H9 (cell line): Measurements from ENCODE around the gene CDKL5. TPM values are rescaled to one million over a fixed set of nuclear protein-coding genes. Genes with fewer than 3 reads are reported as not detected.

Experiments used
- DNase-seq: peaks from one replicate; pipeline ENCODE4 v3.0.0-alpha.2; 2017
- H2AFZ ChIP-seq: one replicate; pipeline ENCODE4 v1.6.1; 2013; ENCODE audit warnings: mild to moderate bottlenecking, low read length, control low read depth, moderate library complexity
- H2AK5ac ChIP-seq: 2 replicates; pipeline ENCODE4 v1.6.1; 2013; ENCODE audit warnings: low read length, control low read depth, mixed read lengths; ENCODE audit not compliant: insufficient read length
- H2BK120ac ChIP-seq: one replicate; pipeline ENCODE4 v1.6.1; 2013; ENCODE audit warnings: low read depth, mild to moderate bottlenecking, low read length, control low read depth, inconsistent platforms; ENCODE audit not compliant: poor library complexity, severe bottlenecking
- H2BK12ac ChIP-seq: 2 replicates; pipeline ENCODE4 v1.6.1; 2013; ENCODE audit warnings: low read length, control low read depth, mixed read lengths, low read depth; ENCODE audit not compliant: insufficient read length
- H2BK15ac ChIP-seq: 2 replicates; pipeline ENCODE4 v1.6.1; 2013; ENCODE audit warnings: low read depth, low read length, control low read depth
- H2BK20ac ChIP-seq: one replicate; pipeline ENCODE4 v1.6.1; 2013; ENCODE audit warnings: low read depth, mild to moderate bottlenecking, low read length, control low read depth, inconsistent platforms; ENCODE audit not compliant: poor library complexity, severe bottlenecking
- H2BK5ac ChIP-seq: 2 replicates; pipeline ENCODE4 v1.6.1; 2013; ENCODE audit warnings: low read length, control low read depth, mixed read lengths; ENCODE audit not compliant: insufficient read length
- H3K14ac ChIP-seq: 2 replicates; pipeline ENCODE4 v1.6.1; 2013; ENCODE audit warnings: low read length, control low read depth; ENCODE audit not compliant: insufficient read depth
- H3K18ac ChIP-seq: 2 replicates; pipeline ENCODE4 v1.6.1; 2013; ENCODE audit warnings: low read depth, mild to moderate bottlenecking, mixed read lengths, low read length, control low read depth; ENCODE audit not compliant: insufficient read length
- H3K23ac ChIP-seq: 2 replicates; pipeline ENCODE4 v1.6.1; 2013; ENCODE audit warnings: low read length, control low read depth, mixed read lengths, low read depth; ENCODE audit not compliant: insufficient read length
- H3K23me2 ChIP-seq: 2 replicates; pipeline ENCODE4 v1.6.1; 2013; ENCODE audit warnings: low read depth, mild to moderate bottlenecking, mixed read lengths, low read length, control low read depth; ENCODE audit not compliant: insufficient read length, poor library complexity, severe bottlenecking
- H3K27ac ChIP-seq: 2 replicates; pipeline ENCODE4 v1.5.1; 2013; ENCODE audit warnings: low read length, control low read depth, mixed read lengths, low read depth; ENCODE audit not compliant: insufficient read length
- H3K27me3 ChIP-seq: 2 replicates; pipeline ENCODE4 v1.6.1; 2013; ENCODE audit warnings: low read length, control low read depth, inconsistent platforms; ENCODE audit not compliant: insufficient read depth
- H3K4ac ChIP-seq: 2 replicates; pipeline ENCODE4 v1.6.1; 2013; ENCODE audit warnings: low read depth, mild to moderate bottlenecking, control low read depth, inconsistent platforms, low read length, moderate library complexity
- H3K4me1 ChIP-seq: 2 replicates; pipeline ENCODE4 v1.6.1; 2013; ENCODE audit warnings: low read length, control low read depth, inconsistent platforms; ENCODE audit not compliant: insufficient read depth
- H3K4me2 ChIP-seq: 2 replicates; pipeline ENCODE4 v1.6.1; 2013; ENCODE audit warnings: low read length, control low read depth, mixed read lengths; ENCODE audit not compliant: insufficient read length, insufficient read depth
- H3K56ac ChIP-seq: 2 replicates; pipeline ENCODE4 v1.6.1; 2013; ENCODE audit warnings: low read depth, mild to moderate bottlenecking, mixed read lengths, low read length, control low read depth; ENCODE audit not compliant: insufficient read length
- H3K79me1 ChIP-seq: 2 replicates; pipeline ENCODE4 v1.6.1; 2013; ENCODE audit warnings: low read depth, mild to moderate bottlenecking, moderate library complexity, low read length, control low read depth, inconsistent platforms; ENCODE audit not compliant: insufficient read depth, poor library complexity, severe bottlenecking
- H3K79me2 ChIP-seq: 2 replicates; pipeline ENCODE4 v1.6.1; 2013; ENCODE audit warnings: low read length, control low read depth, inconsistent platforms; ENCODE audit not compliant: insufficient read depth
- H3K9ac ChIP-seq: 2 replicates; pipeline ENCODE4 v1.6.1; 2013; ENCODE audit warnings: low read length, control low read depth, mixed read lengths; ENCODE audit not compliant: insufficient read length; ENCODE audit errors: extremely low read depth
- H3K9me3 ChIP-seq: one replicate; pipeline ENCODE4 v1.6.1; 2013; ENCODE audit warnings: low read depth, low read length, inconsistent platforms; ENCODE audit not compliant: control insufficient read depth
- H3T11ph ChIP-seq: one replicate; pipeline ENCODE4 v1.6.1; 2013; ENCODE audit warnings: mild to moderate bottlenecking, low read length, control low read depth, inconsistent platforms
- H4K20me1 ChIP-seq: one replicate; pipeline ENCODE4 v1.6.1; 2013; ENCODE audit not compliant: control insufficient read depth, insufficient read length, insufficient read depth
- H4K5ac ChIP-seq: 2 replicates; pipeline ENCODE4 v1.6.1; 2013; ENCODE audit warnings: low read depth, mild to moderate bottlenecking, mixed read lengths, low read length, control low read depth; ENCODE audit not compliant: insufficient read length
- H4K8ac ChIP-seq: replicated peaks from 2 replicates; pipeline ENCODE4 v1.6.1; 2013; ENCODE audit warnings: low read length, control low read depth, mixed read lengths, low read depth; ENCODE audit not compliant: insufficient read length
- H4K91ac ChIP-seq: 2 replicates; pipeline ENCODE4 v1.6.1; 2013; ENCODE audit warnings: low read depth, mild to moderate bottlenecking, moderate library complexity, mixed read lengths, low read length, control low read depth; ENCODE audit not compliant: insufficient read length
- H3K27ac Mint-ChIP-seq, 3 experiments: 2 replicates in 2 of 3; 3 replicates in 1 of 3; pipeline ENCODE4 v1.8.0; 2020 to 2021; ENCODE audit warnings: mixed read lengths in 3 of 3, mild to moderate bottlenecking in 1 of 3, moderate library complexity in 1 of 3
- H3K27me3 Mint-ChIP-seq: 2 replicates; pipeline ENCODE4 v1.8.0; 2021; ENCODE audit warnings: low read depth, mild to moderate bottlenecking, moderate library complexity, mixed read lengths
- H3K36me3 Mint-ChIP-seq, 3 experiments: 2 replicates in 2 of 3; 3 replicates in 1 of 3; pipeline ENCODE4 v1.8.0; 2020 to 2021; ENCODE audit warnings: low read depth in 3 of 3, mixed read lengths in 3 of 3; ENCODE audit not compliant: insufficient read depth in 1 of 3
- H3K4me1 Mint-ChIP-seq, 2 experiments: 2 replicates each; pipeline ENCODE4 v1.8.0; 2020; ENCODE audit warnings: mixed read lengths in 2 of 2
- H3K4me3 Mint-ChIP-seq, 2 experiments: 2 replicates in 1 of 2; 3 replicates in 1 of 2; pipeline ENCODE4 v1.8.0; 2020 to 2021; ENCODE audit warnings: mild to moderate bottlenecking in 2 of 2, mixed read lengths in 2 of 2, moderate library complexity in 1 of 2
- H3K9me3 Mint-ChIP-seq, 2 experiments: 2 replicates in 1 of 2; 3 replicates in 1 of 2; pipeline ENCODE4 v1.8.0; 2020; ENCODE audit warnings: mild to moderate bottlenecking in 2 of 2, mixed read lengths in 2 of 2, moderate library complexity in 1 of 2
- WGBS: extraction: QIAGEN DNeasy Blood & Tissue Kit; methylation state at CpG from one replicate; pipeline ENCODE4 v1.1.7; 2013; ENCODE audit warnings: missing lambda C conversion rate, low lambda C conversion rate, mixed read lengths; ENCODE audit not compliant: insufficient read length; ENCODE audit errors: extremely low coverage; 5-methylcytosine and 5-hydroxymethylcytosine counted together
- total RNA-seq: library from RNA; stranded (reverse); gene quantifications from 2 replicates; pipeline ENCODE4 v1.2.1, GENCODE V29; 2021
- TF ChIP-seq, protein P1 (sequence below): fragments of 200-600 bp; sonication (generic); conservative IDR thresholded peaks from 3 replicates; pipeline ENCODE4 v1.8.0; 2021; ENCODE audit warnings: antibody characterized with exemption, mild to moderate bottlenecking

CDKL5 gene
- total RNA-seq, 1 experiment from 2014 or later: 19.5 TPM

DNA sequence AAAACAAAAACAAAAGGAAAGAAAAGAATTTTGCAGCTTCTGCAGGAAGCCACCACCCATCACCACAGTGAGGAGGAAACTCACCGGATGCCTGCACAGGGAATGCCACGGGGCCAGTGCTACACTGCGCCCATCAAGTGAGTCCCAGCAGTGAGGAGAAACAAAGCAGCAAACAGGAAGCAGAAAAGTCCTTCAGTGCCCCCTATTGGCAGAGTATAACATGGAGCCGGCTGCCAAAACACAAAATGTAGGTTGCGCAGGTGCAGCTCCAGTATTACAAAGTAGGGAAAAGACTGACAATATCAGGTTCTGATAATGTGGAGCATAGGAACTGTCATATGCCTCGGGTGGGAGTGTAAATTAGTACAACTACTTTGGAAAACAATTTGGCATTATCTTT, 47.6 kb upstream of the CDKL5 start:
- H3T11ph ChIP-seq: no peak overlapping the region
- H3K14ac ChIP-seq: no peak overlapping the region
- H3K9me3 ChIP-seq: peaks cover 20% of the 10 kb centered on the region
- no peak overlapping the region for H2AK5ac ChIP-seq
- no peak overlapping the region for H2BK20ac ChIP-seq
- Mint-ChIP-seq H3K36me3 (peaks cover 0 to 5% (median 0%) of the 10 kb centered on the region in 3 experiments; a peak in 2 of 7 replicates), H3K27me3 (peaks cover 5% of the 10 kb centered on the region; the same call in 1 of the 2 replicates), H3K4me3 (no peak overlapping the region), H3K9me3 (peaks cover 59 to 64% of the 10 kb centered on the region in 2 experiments), H3K27ac (no peak overlapping the region), H3K4me1 (no peaks in the 10 kb centered on the region)
- no peak overlapping the region for H3K27ac ChIP-seq
- H3K79me2 ChIP-seq: no peaks in the 10 kb centered on the region
- TF ChIP-seq, protein P1, sequence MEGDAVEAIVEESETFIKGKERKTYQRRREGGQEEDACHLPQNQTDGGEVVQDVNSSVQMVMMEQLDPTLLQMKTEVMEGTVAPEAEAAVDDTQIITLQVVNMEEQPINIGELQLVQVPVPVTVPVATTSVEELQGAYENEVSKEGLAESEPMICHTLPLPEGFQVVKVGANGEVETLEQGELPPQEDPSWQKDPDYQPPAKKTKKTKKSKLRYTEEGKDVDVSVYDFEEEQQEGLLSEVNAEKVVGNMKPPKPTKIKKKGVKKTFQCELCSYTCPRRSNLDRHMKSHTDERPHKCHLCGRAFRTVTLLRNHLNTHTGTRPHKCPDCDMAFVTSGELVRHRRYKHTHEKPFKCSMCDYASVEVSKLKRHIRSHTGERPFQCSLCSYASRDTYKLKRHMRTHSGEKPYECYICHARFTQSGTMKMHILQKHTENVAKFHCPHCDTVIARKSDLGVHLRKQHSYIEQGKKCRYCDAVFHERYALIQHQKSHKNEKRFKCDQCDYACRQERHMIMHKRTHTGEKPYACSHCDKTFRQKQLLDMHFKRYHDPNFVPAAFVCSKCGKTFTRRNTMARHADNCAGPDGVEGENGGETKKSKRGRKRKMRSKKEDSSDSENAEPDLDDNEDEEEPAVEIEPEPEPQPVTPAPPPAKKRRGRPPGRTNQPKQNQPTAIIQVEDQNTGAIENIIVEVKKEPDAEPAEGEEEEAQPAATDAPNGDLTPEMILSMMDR: peak; percentile 69
- H2AFZ ChIP-seq: no peak overlapping the region
- H2BK12ac ChIP-seq: no peak overlapping the region
- no peaks in the 10 kb centered on the region for H3K27me3 ChIP-seq
- H2BK15ac ChIP-seq: no peak overlapping the region
- H2BK120ac ChIP-seq: no peak overlapping the region
- DNase-seq: peak; percentile 53
- no peak overlapping the region for H4K8ac ChIP-seq
- H3K4me2 ChIP-seq: no peak overlapping the region
- H3K4me1 ChIP-seq: no peaks in the 10 kb centered on the region
- H3K18ac ChIP-seq: no peak overlapping the region
- no peaks in the 10 kb centered on the region for H3K23me2 ChIP-seq
- no peaks in the 10 kb centered on the region for H3K79me1 ChIP-seq
- no peak overlapping the region for H3K23ac ChIP-seq
- H2BK5ac ChIP-seq: no peak overlapping the region
- no peak overlapping the region for H4K5ac ChIP-seq
- H4K91ac ChIP-seq: no peak overlapping the region
- H3K56ac ChIP-seq: no peak overlapping the region
- WGBS: no CpG with 5 or more reads among the region's 6 CpGs
- no peak overlapping the region for H3K4ac ChIP-seq
- H3K9ac ChIP-seq: no peak overlapping the region
- no peaks in the 10 kb centered on the region for H4K20me1 ChIP-seq
